ENCODE measurements around the gene DGLUCY.
"Not testable (repeated sequence)": the region's sequence is repeated elsewhere in the genome, so short reads cannot be mapped to it uniquely, and the experiment has no call there.

DGLUCY gene

DNA sequence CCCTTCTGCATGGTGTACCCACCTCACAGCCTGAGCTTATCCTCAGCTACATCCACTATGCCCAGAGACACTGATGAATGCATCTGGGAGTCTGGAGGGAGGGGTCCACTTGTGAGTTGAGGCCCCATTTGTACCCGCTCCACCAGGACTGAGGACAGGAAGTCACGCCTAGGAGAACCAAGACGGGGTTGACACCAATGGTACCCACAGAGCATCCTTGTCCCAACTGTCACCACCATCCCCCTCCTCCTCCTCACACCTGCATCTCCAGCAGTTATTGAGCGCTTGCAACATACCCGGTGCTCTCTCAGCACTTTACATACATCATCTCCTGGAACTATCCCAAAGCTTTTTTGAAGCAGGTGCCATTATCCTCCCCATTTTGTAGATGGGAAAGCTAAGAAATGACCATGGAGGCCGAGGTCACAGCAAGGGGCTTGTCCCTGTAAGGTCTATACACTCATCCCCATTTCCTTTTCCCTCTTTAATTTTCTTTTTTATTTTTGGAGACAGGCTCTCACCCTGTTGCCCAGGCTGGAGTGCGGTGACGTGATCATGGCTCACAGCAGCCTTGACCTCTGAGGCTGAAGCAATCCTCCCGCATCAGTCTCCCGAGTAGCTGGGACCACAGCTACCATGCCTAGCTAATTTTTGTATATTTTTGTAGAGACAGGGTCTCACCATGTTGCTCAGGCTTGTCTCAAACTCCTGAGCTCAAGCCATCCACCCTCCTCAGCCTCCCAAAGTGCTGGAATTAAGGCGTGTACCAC is 31.7 kb downstream of the DGLUCY start:
- DNase-seq (ENCODE audit: extremely low read depth, low read depth): no peak
- TF ChIP-seq, protein P1, sequence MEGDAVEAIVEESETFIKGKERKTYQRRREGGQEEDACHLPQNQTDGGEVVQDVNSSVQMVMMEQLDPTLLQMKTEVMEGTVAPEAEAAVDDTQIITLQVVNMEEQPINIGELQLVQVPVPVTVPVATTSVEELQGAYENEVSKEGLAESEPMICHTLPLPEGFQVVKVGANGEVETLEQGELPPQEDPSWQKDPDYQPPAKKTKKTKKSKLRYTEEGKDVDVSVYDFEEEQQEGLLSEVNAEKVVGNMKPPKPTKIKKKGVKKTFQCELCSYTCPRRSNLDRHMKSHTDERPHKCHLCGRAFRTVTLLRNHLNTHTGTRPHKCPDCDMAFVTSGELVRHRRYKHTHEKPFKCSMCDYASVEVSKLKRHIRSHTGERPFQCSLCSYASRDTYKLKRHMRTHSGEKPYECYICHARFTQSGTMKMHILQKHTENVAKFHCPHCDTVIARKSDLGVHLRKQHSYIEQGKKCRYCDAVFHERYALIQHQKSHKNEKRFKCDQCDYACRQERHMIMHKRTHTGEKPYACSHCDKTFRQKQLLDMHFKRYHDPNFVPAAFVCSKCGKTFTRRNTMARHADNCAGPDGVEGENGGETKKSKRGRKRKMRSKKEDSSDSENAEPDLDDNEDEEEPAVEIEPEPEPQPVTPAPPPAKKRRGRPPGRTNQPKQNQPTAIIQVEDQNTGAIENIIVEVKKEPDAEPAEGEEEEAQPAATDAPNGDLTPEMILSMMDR (IDR thresholded peaks at IDR 0.05; ENCODE audit: low read depth, low read length): no peak

DNA sequence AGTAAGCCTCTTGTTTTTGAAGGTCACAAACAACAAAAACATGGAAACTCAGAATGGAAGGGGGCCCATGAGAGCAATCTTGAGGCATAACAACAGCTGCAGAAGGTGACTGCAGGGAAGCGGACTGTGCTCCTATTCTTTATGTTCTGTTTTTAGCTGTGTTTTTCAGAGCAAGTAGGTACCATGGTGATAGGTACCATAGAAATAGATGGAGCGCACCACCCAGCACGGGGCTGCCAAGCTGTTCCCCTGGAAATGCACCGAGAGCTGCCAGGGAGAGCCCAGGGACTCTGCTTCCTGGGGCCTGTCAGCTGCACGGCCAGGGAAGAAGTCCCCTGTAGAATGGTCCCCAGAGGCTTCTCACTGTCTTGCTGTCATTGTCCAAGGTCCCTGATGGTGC is 32.8 kb downstream of the DGLUCY start:
- no peak for DNase-seq (ENCODE audit: extremely low read depth, low read depth)
- TF ChIP-seq, protein P1 (IDR thresholded peaks at IDR 0.05; ENCODE audit: low read depth, low read length): no peak

DNA sequence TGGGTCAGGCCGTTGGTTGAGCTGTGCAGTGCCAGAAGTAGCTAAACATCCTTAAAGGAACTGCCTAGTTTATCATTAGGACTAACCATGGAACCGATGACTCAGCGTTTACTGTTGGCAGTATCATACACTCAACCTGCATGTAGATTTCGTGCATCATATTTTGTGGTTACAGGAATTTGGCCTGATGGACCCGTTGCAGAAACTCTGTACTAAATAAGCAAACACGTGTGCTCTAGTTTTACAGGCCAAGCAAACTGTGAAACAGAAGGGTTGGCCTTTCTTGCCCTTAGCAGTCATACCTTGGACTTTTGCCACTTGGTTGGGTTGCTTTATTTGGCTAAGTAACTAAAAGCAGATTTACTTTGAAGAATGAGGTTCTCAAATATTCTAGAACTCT is 35.6 kb downstream of the DGLUCY start:
- peak; percentile 99 for DNase-seq (ENCODE audit: extremely low read depth, low read depth)
- TF ChIP-seq, protein P1 (IDR thresholded peaks at IDR 0.05; ENCODE audit: low read depth, low read length): no peak

DNA sequence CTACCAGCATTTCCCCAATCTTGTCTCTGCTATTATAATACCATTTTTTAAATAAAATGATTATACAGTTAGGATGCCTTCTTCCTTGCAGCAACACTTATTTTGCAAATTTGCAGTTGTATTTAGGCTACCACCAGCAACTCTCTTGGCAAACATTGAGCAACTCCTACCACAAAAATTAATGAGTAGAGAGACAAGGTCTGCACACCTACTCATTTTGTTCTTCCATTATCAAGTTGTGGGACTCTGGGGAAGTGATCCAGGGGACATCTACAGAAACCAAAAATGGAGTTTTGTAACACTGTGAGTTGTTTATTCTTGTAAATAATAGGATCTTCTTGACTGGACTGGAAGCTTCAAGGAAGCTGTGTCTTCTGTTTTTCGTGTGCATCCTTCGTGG is 38.6 kb downstream of the DGLUCY start:
- no peak for DNase-seq (ENCODE audit: extremely low read depth, low read depth)
- TF ChIP-seq, protein P1 (IDR thresholded peaks at IDR 0.05; ENCODE audit: low read depth, low read length): no peak

DNA sequence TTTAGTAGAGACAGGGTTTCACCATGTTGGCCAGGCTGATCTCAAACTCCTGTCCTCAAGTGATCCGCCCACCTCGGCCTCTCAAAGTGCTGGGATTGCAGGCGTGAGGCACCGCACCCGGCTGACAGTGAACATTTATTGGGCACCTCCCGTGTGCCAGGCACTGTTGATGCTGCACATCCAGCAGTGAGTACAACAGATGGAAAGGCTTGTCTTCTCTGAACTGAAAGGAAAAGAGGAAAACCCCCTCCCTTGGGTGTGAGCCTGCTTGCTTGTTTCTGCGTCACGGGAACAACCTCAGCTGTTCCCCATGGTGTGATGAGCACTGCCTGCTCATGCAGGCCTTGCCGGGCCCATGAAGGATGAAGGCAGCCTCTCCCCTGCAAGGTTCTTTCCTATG is 39.5 kb downstream of the DGLUCY start:
- DNase-seq (ENCODE audit: extremely low read depth, low read depth): no peak
- TF ChIP-seq, protein P1 (IDR thresholded peaks at IDR 0.05; ENCODE audit: low read depth, low read length): no peak

DNA sequence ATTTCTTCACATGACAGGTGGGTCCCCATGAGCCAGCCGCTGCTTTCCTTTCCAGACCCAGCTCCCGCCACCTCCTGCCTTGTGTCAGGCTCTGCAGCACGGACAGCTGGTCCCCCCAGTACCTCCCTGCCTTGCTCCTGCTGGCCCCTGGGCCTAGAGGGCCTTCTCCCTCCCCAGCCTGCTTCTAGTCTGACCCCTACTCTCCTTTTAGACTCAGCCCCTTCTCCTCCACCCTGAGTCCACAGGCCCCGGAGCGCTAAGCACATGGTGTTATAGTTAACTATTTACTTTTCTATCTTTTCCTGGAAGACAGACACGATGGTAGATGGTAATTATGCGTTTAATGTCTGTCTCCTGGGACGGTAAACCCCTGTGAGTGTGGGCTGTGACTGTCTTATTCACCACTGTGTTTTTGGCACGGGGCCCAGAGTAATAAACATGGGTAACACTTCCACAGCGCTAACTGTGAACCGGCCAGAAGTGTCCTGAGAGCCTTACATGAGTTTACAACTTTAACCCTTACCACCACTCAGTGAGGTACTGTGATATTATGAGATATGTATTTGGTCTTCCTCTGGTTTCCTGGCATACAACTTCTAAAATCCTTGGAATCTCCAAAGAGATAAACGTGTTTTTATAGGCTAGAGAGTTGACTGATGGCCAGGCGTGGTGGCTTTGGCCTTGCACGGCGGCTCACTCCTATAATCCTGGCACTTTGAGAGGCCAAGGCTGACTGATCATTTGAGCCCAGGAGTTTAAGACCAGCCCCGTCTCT is 41.2 kb downstream of the DGLUCY start:
- no peak for DNase-seq (ENCODE audit: extremely low read depth, low read depth)
- TF ChIP-seq, protein P1 (IDR thresholded peaks at IDR 0.05; ENCODE audit: low read depth, low read length): no peak

DNA sequence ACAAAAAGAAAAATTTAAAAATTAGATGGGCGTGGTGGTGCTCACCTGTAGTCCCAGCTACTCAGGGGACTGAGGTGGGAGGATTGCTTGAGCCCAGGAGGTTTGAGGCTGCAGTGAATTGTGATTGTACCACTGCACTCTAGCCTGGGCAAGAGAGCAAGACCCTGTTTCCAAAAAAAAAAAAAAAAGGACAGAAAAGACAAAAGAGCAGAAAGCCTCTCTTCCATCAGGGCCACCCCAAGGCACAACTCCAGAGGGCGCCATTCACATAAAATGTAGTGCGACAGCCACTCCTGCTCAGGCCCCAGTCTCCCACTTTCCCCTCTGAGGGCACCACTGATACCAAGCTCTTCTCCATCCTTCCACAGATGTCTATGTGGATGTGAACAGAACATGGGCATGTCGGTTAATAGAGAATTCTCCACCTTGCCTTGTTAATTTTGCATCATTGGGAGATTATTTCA is 41.8 kb downstream of the DGLUCY start:
- no peak for DNase-seq (ENCODE audit: extremely low read depth, low read depth)
- TF ChIP-seq, protein P1 (IDR thresholded peaks at IDR 0.05; ENCODE audit: low read depth, low read length): no peak

DNA sequence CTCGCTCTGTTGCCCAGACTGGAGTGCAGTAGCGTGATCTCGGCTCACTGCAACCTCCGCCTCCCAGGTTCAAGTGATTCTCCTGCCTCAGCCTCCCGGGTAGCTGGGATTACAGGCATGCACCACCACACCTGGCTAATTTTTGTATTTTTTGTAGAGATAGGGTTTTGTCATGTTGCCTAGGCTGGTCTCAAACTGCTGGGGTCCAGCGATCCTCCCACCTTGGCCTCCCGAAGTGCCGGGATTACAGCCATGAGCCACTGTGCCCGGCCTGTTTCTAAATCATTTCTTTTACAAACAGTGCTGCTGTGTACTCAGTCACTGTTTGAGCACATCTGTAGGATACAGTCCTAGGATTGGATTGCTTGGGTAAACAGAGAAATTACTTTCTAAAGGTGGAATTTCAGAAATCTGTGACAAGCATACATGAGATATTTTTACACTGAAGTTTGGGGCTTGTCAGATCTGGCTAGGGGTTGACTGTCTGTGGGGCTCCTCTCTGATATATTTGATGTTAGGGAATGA is 42.3 kb downstream of the DGLUCY start:
- not testable (repeated sequence) for DNase-seq (ENCODE audit: extremely low read depth, low read depth)

DNA sequence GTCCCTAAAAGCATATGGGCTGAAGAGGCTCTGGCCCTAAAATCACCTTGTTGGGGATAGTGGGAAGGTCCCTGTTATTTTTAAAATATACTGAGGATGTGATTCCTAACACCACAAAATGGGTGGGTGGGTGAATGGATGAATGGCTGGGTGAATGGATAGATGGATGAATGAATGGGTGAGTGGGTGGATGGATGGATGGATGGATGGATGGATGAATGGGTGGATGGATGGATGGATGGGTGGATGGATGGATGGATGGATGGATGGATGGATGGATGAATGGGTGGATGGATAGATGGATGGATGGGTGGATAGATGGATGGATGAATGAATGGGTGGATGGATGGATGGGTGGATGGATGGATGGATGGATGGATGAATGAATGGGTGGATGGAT is 43.0 kb downstream of the DGLUCY start:
- DNase-seq (ENCODE audit: extremely low read depth, low read depth): not testable (repeated sequence)

All from AG09319 (cell line).